Measurements from ENCODE around the gene PRPSAP1.

DNA sequence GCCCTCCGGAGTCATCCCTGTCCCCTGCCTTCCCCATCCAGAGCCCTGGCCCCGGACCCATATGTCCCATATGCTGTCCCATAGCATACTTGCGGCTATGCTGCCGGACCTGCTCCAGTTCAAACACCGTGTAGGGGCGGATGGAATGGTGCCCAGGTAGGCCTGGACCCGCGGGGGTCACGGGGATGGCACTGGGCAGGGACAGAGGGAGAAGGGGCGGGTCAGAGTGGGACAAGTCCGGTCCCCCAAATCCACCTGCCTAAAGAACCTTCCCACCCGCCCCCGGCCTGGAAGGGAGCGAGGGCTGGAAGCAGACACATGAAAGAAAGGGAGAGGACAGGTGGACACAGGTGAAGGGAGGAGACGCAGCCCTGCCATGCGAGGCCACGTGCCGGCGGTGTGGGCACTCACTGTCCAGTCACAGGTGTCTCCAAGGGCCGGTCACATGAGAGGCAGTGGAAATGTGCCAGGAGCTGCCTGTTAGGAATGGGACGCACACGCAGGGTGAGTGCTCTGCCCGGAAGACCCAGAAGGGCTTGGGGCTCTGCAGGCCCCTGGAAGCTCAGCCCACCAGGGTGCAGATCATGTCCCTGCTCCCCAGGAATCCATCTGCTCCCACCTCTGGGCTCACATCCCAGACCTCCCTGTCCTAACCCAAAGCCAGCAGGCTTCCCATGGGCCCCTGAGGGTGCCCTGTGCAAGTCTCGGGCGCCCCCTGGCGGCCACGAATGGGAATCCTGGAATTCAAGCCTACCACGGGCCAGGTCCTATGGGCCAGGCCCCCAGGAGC lies 74.6 kb downstream of the PRPSAP1 start:
- TF ChIP-seq, protein P1, sequence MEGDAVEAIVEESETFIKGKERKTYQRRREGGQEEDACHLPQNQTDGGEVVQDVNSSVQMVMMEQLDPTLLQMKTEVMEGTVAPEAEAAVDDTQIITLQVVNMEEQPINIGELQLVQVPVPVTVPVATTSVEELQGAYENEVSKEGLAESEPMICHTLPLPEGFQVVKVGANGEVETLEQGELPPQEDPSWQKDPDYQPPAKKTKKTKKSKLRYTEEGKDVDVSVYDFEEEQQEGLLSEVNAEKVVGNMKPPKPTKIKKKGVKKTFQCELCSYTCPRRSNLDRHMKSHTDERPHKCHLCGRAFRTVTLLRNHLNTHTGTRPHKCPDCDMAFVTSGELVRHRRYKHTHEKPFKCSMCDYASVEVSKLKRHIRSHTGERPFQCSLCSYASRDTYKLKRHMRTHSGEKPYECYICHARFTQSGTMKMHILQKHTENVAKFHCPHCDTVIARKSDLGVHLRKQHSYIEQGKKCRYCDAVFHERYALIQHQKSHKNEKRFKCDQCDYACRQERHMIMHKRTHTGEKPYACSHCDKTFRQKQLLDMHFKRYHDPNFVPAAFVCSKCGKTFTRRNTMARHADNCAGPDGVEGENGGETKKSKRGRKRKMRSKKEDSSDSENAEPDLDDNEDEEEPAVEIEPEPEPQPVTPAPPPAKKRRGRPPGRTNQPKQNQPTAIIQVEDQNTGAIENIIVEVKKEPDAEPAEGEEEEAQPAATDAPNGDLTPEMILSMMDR (conservative IDR thresholded peaks at IDR 0.05; ENCODE audit: low read length), result peak; percentile 100
- TF ChIP-seq EZH2phosphoT487 (IDR thresholded peaks at IDR 0.05; ENCODE audit: borderline replicate concordance, low read depth, low read length), result no peak
